CD4-positive, alpha-beta memory T cell (primary cell): ENCODE results near the gene CABLES1. TPM values are rescaled to one million over a fixed set of nuclear protein-coding genes. Genes with fewer than 3 reads are reported as not detected.
A peak's percentile ranks its signal among the peaks of the same experiment; 100 is the strongest.
"Not testable (repeated sequence)": the region's sequence is repeated elsewhere in the genome, so short reads cannot be mapped to it uniquely, and the experiment has no call there.

Experiments used
- CTCF ChIA-PET: fragments of 350-600 bp; sonication (Branson Sonifier 250); formaldehyde crosslinking; loops from one replicate; lab custom pipeline; 2021; ENCODE audit warnings: inconsistent platforms; ENCODE audit not compliant: partially characterized antibody; lab: Charles Lee
- POLR2A ChIA-PET: fragments of 350-600 bp; sonication (Branson Sonifier 250); formaldehyde crosslinking; loops from one replicate; lab custom pipeline; 2021; ENCODE audit not compliant: partially characterized antibody; lab: Charles Lee
- DNase-seq, 5 donors: peaks; one replicate each; pipeline versions ENCODE4 v3.0.0 to v3.0.0-alpha.2; 2020 to 2022; ENCODE audit warnings: mixed read lengths in 1 of 5
- H3K27ac ChIP-seq: one replicate; pipeline ENCODE4 v1.7.0; 2013; ENCODE audit warnings: low read depth, low read length
- H3K27me3 ChIP-seq: 2 replicates; pipeline ENCODE4 v1.7.0; 2013; ENCODE audit warnings: mild to moderate bottlenecking, low read length, moderate library complexity; ENCODE audit not compliant: insufficient read depth
- H3K36me3 ChIP-seq: 2 replicates; pipeline ENCODE4 v1.7.0; 2013; ENCODE audit warnings: mild to moderate bottlenecking, low read length, moderate library complexity; ENCODE audit not compliant: insufficient read depth
- H3K4me1 ChIP-seq: 2 replicates; pipeline ENCODE4 v1.7.0; 2013; ENCODE audit warnings: mild to moderate bottlenecking, low read length, moderate library complexity; ENCODE audit not compliant: insufficient read depth
- H3K4me3 ChIP-seq, 2 donors: one replicate each; pipeline ENCODE4 v1.7.0; 2013; ENCODE audit warnings: low read length in 2 of 2, mild to moderate bottlenecking in 1 of 2
- H3K9me3 ChIP-seq, 2 donors: one replicate each; pipeline ENCODE4 v1.7.0; 2013; ENCODE audit warnings: low read length in 2 of 2, control low read depth in 1 of 2; ENCODE audit not compliant: control insufficient read depth in 1 of 2
- H3K27ac Mint-ChIP-seq, 7 donors: one replicate each; pipeline ENCODE4 v1.8.0; 2020 to 2021; ENCODE audit warnings: mixed read lengths in 7 of 7, mild to moderate bottlenecking in 6 of 7, inconsistent platforms in 3 of 7, moderate library complexity in 3 of 7
- H3K27me3 Mint-ChIP-seq, 2 donors: one replicate each; pipeline ENCODE4 v1.8.0; 2020 to 2021; ENCODE audit warnings: mixed read lengths in 2 of 2
- H3K36me3 Mint-ChIP-seq, 2 donors: one replicate each; pipeline ENCODE4 v1.8.0; 2020 to 2021; ENCODE audit warnings: mixed read lengths in 2 of 2, inconsistent platforms in 1 of 2, mild to moderate bottlenecking in 1 of 2
- H3K4me1 Mint-ChIP-seq, 4 donors: one replicate each; pipeline ENCODE4 v1.8.0; 2020 to 2021; ENCODE audit warnings: mixed read lengths in 4 of 4, mild to moderate bottlenecking in 1 of 4
- H3K4me3 Mint-ChIP-seq, 8 donors: one replicate each; pipeline ENCODE4 v1.8.0; 2020 to 2021; ENCODE audit warnings: mixed read lengths in 8 of 8, mild to moderate bottlenecking in 7 of 8, moderate library complexity in 6 of 8, inconsistent platforms in 3 of 8
- H3K9me3 Mint-ChIP-seq, 8 donors: one replicate each; pipeline ENCODE4 v1.8.0; 2020 to 2021; ENCODE audit warnings: mixed read lengths in 8 of 8, mild to moderate bottlenecking in 5 of 8, inconsistent platforms in 3 of 8, moderate library complexity in 1 of 8
- intact Hi-C: fragments of 100-400 bp; cut with micrococcal nuclease; formaldehyde crosslinking; loops from one replicate; pipeline ENCODE4 v1.15.1; 2023
- polyA plus RNA-seq, 2 donors: library from polyadenylated mRNA; unstranded; fragments of 300-500 nt; fragmentation: Illumina TruSeq; gene quantifications; one replicate each; pipeline ENCODE4 v1.2.3, GENCODE V29; 2021
- total RNA-seq, 2 experiments: library from RNA; stranded (reverse); gene quantifications; one replicate each; pipeline ENCODE4 v1.2.3, GENCODE V29; 2021

The CABLES1 gene
- total RNA-seq, result under 1 TPM in 1 of 2 experiments, not detected in 1; 0.15 TPM
- polyA plus RNA-seq, result not detected

- intact Hi-C loops, result loop anchor here (5.0 kb wide), 4 partner anchors 63 to 677 kb away; partner anchors contain the start of gene RMC1
- DNase-seq, result peak in 4 of 5 donors; percentile 9 to 29 (median 26)
- POLR2A ChIA-PET, result interaction anchor here (0.5 to 1.0 kb wide), 2 partner anchors 64 to 360 kb away, joined by 3 to 5 read pairs; no protein-coding TSS in a partner anchor
- Mint-ChIP-seq H3K4me1 (peaks cover 9 to 18% (median 14%) of the 10 kb centered on the region in 4 donors), H3K27me3 (peaks cover 25 to 39% of the 10 kb centered on the region in 2 donors), H3K27ac (peak within 1 kb of the TSS in 1 of 7 donors; percentile 63), H3K36me3 (no peaks in the 10 kb centered on the region), H3K4me3 (peak within 1 kb of the TSS; percentile 63 to 83 (median 77)), H3K9me3 (peaks cover 0 to 2% (median 0%) of the 10 kb centered on the region in 8 donors)
- CTCF ChIA-PET, result interaction anchor here (0.6 to 1.4 kb wide), 2 partner anchors 101 to 244 kb away, joined by 3 to 4 read pairs; no protein-coding TSS in a partner anchor
- Histone ChIP-seq H3K27ac (no peak within 1 kb of the TSS), H3K36me3 (no peaks in the 10 kb centered on the region), H3K4me1 (peaks cover 19% of the 10 kb centered on the region), H3K4me3 (peak within 1 kb of the TSS in 1 of 2 donors; percentile 38), H3K27me3 (peaks cover 19% of the 10 kb centered on the region), H3K9me3 (no peaks in the 10 kb centered on the region)
These were observed at the start of gene CABLES1 for GRCh38 chr18:23134780-23135549. Gene CABLES1 (plus strand): TSS chr18:23135485. CDS start chr18:23135763, 278 bp downstream.

- Histone ChIP-seq H3K4me3 (no peak overlapping the region), H3K9me3 (no peaks in the 10 kb centered on the region), H3K27me3 (no peaks in the 10 kb centered on the region), H3K4me1 (no peaks in the 10 kb centered on the region), H3K36me3 (no peaks in the 10 kb centered on the region), H3K27ac (no peak overlapping the region)
- intact Hi-C loops, result no loop called here
- peaks cover 0 to 3% of the 10 kb centered on the region in 2 donors for H3K36me3 Mint-ChIP-seq
- no peak overlapping the region for H3K27ac Mint-ChIP-seq
- H3K27me3 Mint-ChIP-seq, result peaks cover 10% of the 10 kb centered on the region in 2 donors
- CTCF ChIA-PET, result interaction anchor here (0.7 to 2.2 kb wide), 3 partner anchors 10 to 44 kb away, joined by 3 to 9 read pairs (median 4); no protein-coding TSS in a partner anchor
- DNase-seq, result no peak
- POLR2A ChIA-PET, result no interaction called here
- no peak overlapping the region for H3K4me3 Mint-ChIP-seq
- H3K9me3 Mint-ChIP-seq, result no peaks in the 10 kb centered on the region
- peaks cover 0 to 5% (median 1%) of the 10 kb centered on the region in 4 donors for H3K4me1 Mint-ChIP-seq
These were observed 47.9 kb upstream of the CABLES1 start for GRCh38 chr18:23087352-23087751.

- no peak overlapping the region for H3K27ac Mint-ChIP-seq
- no peak overlapping the region for H3K27ac ChIP-seq
- ChIA-PET CTCF (interaction anchor here (0.7 kb wide), 1 partner anchor 150 kb away, joined by 3 read pairs; no protein-coding TSS in a partner anchor), POLR2A (no interaction called here)
- H3K36me3 Mint-ChIP-seq, result peaks cover 0 to 3% of the 10 kb centered on the region in 2 donors
- no peaks in the 10 kb centered on the region for H3K9me3 ChIP-seq
- no peaks in the 10 kb centered on the region for H3K36me3 ChIP-seq
- H3K4me3 Mint-ChIP-seq, result no peak overlapping the region
- intact Hi-C loops, result no loop called here
- no peaks in the 10 kb centered on the region for H3K4me1 ChIP-seq
- peaks cover 10% of the 10 kb centered on the region in 2 donors for H3K27me3 Mint-ChIP-seq
- H3K9me3 Mint-ChIP-seq, result no peaks in the 10 kb centered on the region
- H3K4me1 Mint-ChIP-seq, result peaks cover 0 to 5% (median 1%) of the 10 kb centered on the region in 4 donors
- no peaks in the 10 kb centered on the region for H3K27me3 ChIP-seq
- no peak overlapping the region for H3K4me3 ChIP-seq
- no peak for DNase-seq
These were observed 47.0 kb upstream of the CABLES1 start for GRCh38 chr18:23088310-23088709.

GRCh38 chr18:23091017-23091993 lies 44.0 kb upstream of the CABLES1 start:
- H3K27me3 ChIP-seq, H3K27me3 Mint-ChIP-seq, H3K27ac Mint-ChIP-seq, H3K4me3 ChIP-seq, H3K4me3 Mint-ChIP-seq, DNase-seq, H3K4me1 ChIP-seq, POLR2A ChIA-PET, H3K36me3 Mint-ChIP-seq, H3K27ac ChIP-seq, H3K4me1 Mint-ChIP-seq, H3K9me3 Mint-ChIP-seq, H3K36me3 ChIP-seq, H3K9me3 ChIP-seq: not testable (repeated sequence)
- CTCF ChIA-PET, result interaction anchor here (0.9 to 1.0 kb wide), 2 partner anchors 40 to 59 kb away, joined by 3 read pairs; no protein-coding TSS in a partner anchor
- intact Hi-C loops, result loop anchor here (5.0 kb wide), 1 partner anchor 44 kb away; no protein-coding TSS in a partner anchor

GRCh38 chr18:23092121-23092520 lies 43.2 kb upstream of the CABLES1 start:
- H3K4me3 Mint-ChIP-seq, result no peak overlapping the region
- H3K27me3 Mint-ChIP-seq, result peaks cover 0 to 5% of the 10 kb centered on the region in 2 donors
- no peak overlapping the region for H3K27ac ChIP-seq
- no peaks in the 10 kb centered on the region for H3K27me3 ChIP-seq
- no peaks in the 10 kb centered on the region for H3K9me3 Mint-ChIP-seq
- H3K4me1 ChIP-seq, result no peaks in the 10 kb centered on the region
- no peak overlapping the region for H3K4me3 ChIP-seq
- no peak for DNase-seq
- ChIA-PET CTCF (interaction anchor here (1.0 kb wide), 1 partner anchor 39 kb away, joined by 3 read pairs; no protein-coding TSS in a partner anchor), POLR2A (no interaction called here)
- no peak overlapping the region for H3K27ac Mint-ChIP-seq
- H3K36me3 ChIP-seq, result no peaks in the 10 kb centered on the region
- intact Hi-C loops, result loop anchor here (5.0 kb wide), 1 partner anchor 45 kb away; no protein-coding TSS in a partner anchor
- H3K36me3 Mint-ChIP-seq, result no peaks in the 10 kb centered on the region
- no peaks in the 10 kb centered on the region for H3K9me3 ChIP-seq
- peaks cover 0 to 5% (median 1%) of the 10 kb centered on the region in 4 donors for H3K4me1 Mint-ChIP-seq

GRCh38 chr18:23093130-23093529 lies 42.2 kb upstream of the CABLES1 start:
- H3K27me3 ChIP-seq, H3K36me3 ChIP-seq, DNase-seq, H3K4me1 Mint-ChIP-seq, H3K4me3 Mint-ChIP-seq, H3K27me3 Mint-ChIP-seq, H3K4me1 ChIP-seq, CTCF ChIA-PET, H3K9me3 ChIP-seq, H3K27ac ChIP-seq, H3K27ac Mint-ChIP-seq, POLR2A ChIA-PET, H3K36me3 Mint-ChIP-seq, H3K4me3 ChIP-seq, H3K9me3 Mint-ChIP-seq: not testable (repeated sequence)
- intact Hi-C loops, result loop anchor here (5.0 kb wide), 1 partner anchor 46 kb away; no protein-coding TSS in a partner anchor
